ENCODE results near the gene NOS1.

The NOS1 gene

GRCh38 chr12:117331691-117332090, 29.7 kb downstream of the NOS1 start:
- H2AFZ ChIP-seq (ENCODE audit: low read length, unreplicated experiment): no peak overlapping the region
- no peaks in the 10 kb centered on the region for H3K36me3 ChIP-seq (ENCODE audit: insufficient read depth, low read length)
- no peaks in the 10 kb centered on the region for H3K79me2 ChIP-seq (ENCODE audit: control insufficient read depth, insufficient read depth, low read length, unreplicated experiment)
- no peak overlapping the region for H3K4me3 ChIP-seq (ENCODE audit: low read depth, low read length)
- H3K27ac ChIP-seq (ENCODE audit: low read depth, low read length): no peak overlapping the region
- H3K4me1 ChIP-seq (ENCODE audit: control insufficient read depth, insufficient read depth, low read length, unreplicated experiment): no peaks in the 10 kb centered on the region
- no peaks in the 10 kb centered on the region for H3K27me3 ChIP-seq (ENCODE audit: insufficient read depth, low read length)

GRCh38 chr12:117330441-117331113, 30.8 kb downstream of the NOS1 start:
- Histone ChIP-seq H3K79me2 (ENCODE audit: control insufficient read depth, insufficient read depth, low read length, unreplicated experiment) (no peaks in the 10 kb centered on the region), H3K27me3 (ENCODE audit: insufficient read depth, low read length) (no peaks in the 10 kb centered on the region), H3K27ac (ENCODE audit: low read depth, low read length) (no peak overlapping the region), H2AFZ (ENCODE audit: low read length, unreplicated experiment) (no peak overlapping the region), H3K36me3 (ENCODE audit: insufficient read depth, low read length) (no peaks in the 10 kb centered on the region), H3K4me1 (ENCODE audit: control insufficient read depth, insufficient read depth, low read length, unreplicated experiment) (no peaks in the 10 kb centered on the region), H3K4me3 (ENCODE audit: low read depth, low read length) (no peak overlapping the region)

GRCh38 chr12:117329756-117330155, 31.7 kb downstream of the NOS1 start:
- H3K4me3 ChIP-seq (ENCODE audit: low read depth, low read length): no peak overlapping the region
- H2AFZ ChIP-seq (ENCODE audit: low read length, unreplicated experiment): no peak overlapping the region
- no peak overlapping the region for H3K27ac ChIP-seq (ENCODE audit: low read depth, low read length)
- H3K4me1 ChIP-seq (ENCODE audit: control insufficient read depth, insufficient read depth, low read length, unreplicated experiment): no peaks in the 10 kb centered on the region
- no peaks in the 10 kb centered on the region for H3K36me3 ChIP-seq (ENCODE audit: insufficient read depth, low read length)
- no peaks in the 10 kb centered on the region for H3K27me3 ChIP-seq (ENCODE audit: insufficient read depth, low read length)
- H3K79me2 ChIP-seq (ENCODE audit: control insufficient read depth, insufficient read depth, low read length, unreplicated experiment): no peaks in the 10 kb centered on the region

- no peak overlapping the region for H3K27ac ChIP-seq (ENCODE audit: low read depth, low read length)
- no peaks in the 10 kb centered on the region for H3K79me2 ChIP-seq (ENCODE audit: control insufficient read depth, insufficient read depth, low read length, unreplicated experiment)
- no peaks in the 10 kb centered on the region for H3K4me1 ChIP-seq (ENCODE audit: control insufficient read depth, insufficient read depth, low read length, unreplicated experiment)
- no peak overlapping the region for H2AFZ ChIP-seq (ENCODE audit: low read length, unreplicated experiment)
- no peaks in the 10 kb centered on the region for H3K27me3 ChIP-seq (ENCODE audit: insufficient read depth, low read length)
- H3K4me3 ChIP-seq (ENCODE audit: low read depth, low read length): no peak overlapping the region
- H3K36me3 ChIP-seq (ENCODE audit: insufficient read depth, low read length): no peaks in the 10 kb centered on the region
Measured at GRCh38 chr12:117328556-117329100, 32.8 kb downstream of the NOS1 start.

GRCh38 chr12:117322428-117322827, 39.0 kb downstream of the NOS1 start:
- Histone ChIP-seq H3K27me3 (ENCODE audit: insufficient read depth, low read length) (no peaks in the 10 kb centered on the region), H3K4me1 (ENCODE audit: control insufficient read depth, insufficient read depth, low read length, unreplicated experiment) (no peaks in the 10 kb centered on the region), H3K36me3 (ENCODE audit: insufficient read depth, low read length) (no peaks in the 10 kb centered on the region), H2AFZ (ENCODE audit: low read length, unreplicated experiment) (no peak overlapping the region), H3K4me3 (ENCODE audit: low read depth, low read length) (no peak overlapping the region), H3K79me2 (ENCODE audit: control insufficient read depth, insufficient read depth, low read length, unreplicated experiment) (no peaks in the 10 kb centered on the region), H3K27ac (ENCODE audit: low read depth, low read length) (no peak overlapping the region)

GRCh38 chr12:117321572-117321971, 39.9 kb downstream of the NOS1 start:
- Histone ChIP-seq H3K4me1 (ENCODE audit: control insufficient read depth, insufficient read depth, low read length, unreplicated experiment) (no peaks in the 10 kb centered on the region), H3K79me2 (ENCODE audit: control insufficient read depth, insufficient read depth, low read length, unreplicated experiment) (no peaks in the 10 kb centered on the region), H2AFZ (ENCODE audit: low read length, unreplicated experiment) (no peak overlapping the region), H3K4me3 (ENCODE audit: low read depth, low read length) (no peak overlapping the region), H3K36me3 (ENCODE audit: insufficient read depth, low read length) (no peaks in the 10 kb centered on the region), H3K27me3 (ENCODE audit: insufficient read depth, low read length) (no peaks in the 10 kb centered on the region), H3K27ac (ENCODE audit: low read depth, low read length) (no peak overlapping the region)

- Histone ChIP-seq H3K27me3 (ENCODE audit: insufficient read depth, low read length) (no peaks in the 10 kb centered on the region), H3K27ac (ENCODE audit: low read depth, low read length) (no peak overlapping the region), H3K79me2 (ENCODE audit: control insufficient read depth, insufficient read depth, low read length, unreplicated experiment) (no peaks in the 10 kb centered on the region), H3K4me1 (ENCODE audit: control insufficient read depth, insufficient read depth, low read length, unreplicated experiment) (no peaks in the 10 kb centered on the region), H3K4me3 (ENCODE audit: low read depth, low read length) (no peak overlapping the region), H3K36me3 (ENCODE audit: insufficient read depth, low read length) (no peaks in the 10 kb centered on the region), H2AFZ (ENCODE audit: low read length, unreplicated experiment) (no peak overlapping the region)
Measured at GRCh38 chr12:117318591-117318990, 42.8 kb downstream of the NOS1 start.

GRCh38 chr12:117316336-117316735, 45.1 kb downstream of the NOS1 start:
- H2AFZ ChIP-seq (ENCODE audit: low read length, unreplicated experiment): no peak overlapping the region
- H3K36me3 ChIP-seq (ENCODE audit: insufficient read depth, low read length): no peaks in the 10 kb centered on the region
- no peaks in the 10 kb centered on the region for H3K79me2 ChIP-seq (ENCODE audit: control insufficient read depth, insufficient read depth, low read length, unreplicated experiment)
- H3K27ac ChIP-seq (ENCODE audit: low read depth, low read length): no peak overlapping the region
- H3K27me3 ChIP-seq (ENCODE audit: insufficient read depth, low read length): no peaks in the 10 kb centered on the region
- H3K4me3 ChIP-seq (ENCODE audit: low read depth, low read length): no peak overlapping the region
- no peaks in the 10 kb centered on the region for H3K4me1 ChIP-seq (ENCODE audit: control insufficient read depth, insufficient read depth, low read length, unreplicated experiment)

GRCh38 chr12:117313926-117314325, 47.5 kb downstream of the NOS1 start:
- no peak overlapping the region for H2AFZ ChIP-seq (ENCODE audit: low read length, unreplicated experiment)
- no peak overlapping the region for H3K4me3 ChIP-seq (ENCODE audit: low read depth, low read length)
- H3K79me2 ChIP-seq (ENCODE audit: control insufficient read depth, insufficient read depth, low read length, unreplicated experiment): no peaks in the 10 kb centered on the region
- no peak overlapping the region for H3K27ac ChIP-seq (ENCODE audit: low read depth, low read length)
- no peaks in the 10 kb centered on the region for H3K4me1 ChIP-seq (ENCODE audit: control insufficient read depth, insufficient read depth, low read length, unreplicated experiment)
- H3K27me3 ChIP-seq (ENCODE audit: insufficient read depth, low read length): no peaks in the 10 kb centered on the region
- H3K36me3 ChIP-seq (ENCODE audit: insufficient read depth, low read length): no peaks in the 10 kb centered on the region

- Histone ChIP-seq H3K27ac (ENCODE audit: low read depth, low read length) (no peak overlapping the region), H3K4me1 (ENCODE audit: control insufficient read depth, insufficient read depth, low read length, unreplicated experiment) (no peaks in the 10 kb centered on the region), H3K4me3 (ENCODE audit: low read depth, low read length) (no peak overlapping the region), H3K27me3 (ENCODE audit: insufficient read depth, low read length) (no peaks in the 10 kb centered on the region), H3K79me2 (ENCODE audit: control insufficient read depth, insufficient read depth, low read length, unreplicated experiment) (no peaks in the 10 kb centered on the region), H2AFZ (ENCODE audit: low read length, unreplicated experiment) (no peak overlapping the region), H3K36me3 (ENCODE audit: insufficient read depth, low read length) (no peaks in the 10 kb centered on the region)
Measured at GRCh38 chr12:117312770-117313169, 48.7 kb downstream of the NOS1 start.

- Histone ChIP-seq H3K4me1 (ENCODE audit: control insufficient read depth, insufficient read depth, low read length, unreplicated experiment) (no peaks in the 10 kb centered on the region), H3K79me2 (ENCODE audit: control insufficient read depth, insufficient read depth, low read length, unreplicated experiment) (no peaks in the 10 kb centered on the region), H2AFZ (ENCODE audit: low read length, unreplicated experiment) (no peak overlapping the region), H3K27ac (ENCODE audit: low read depth, low read length) (no peak overlapping the region), H3K27me3 (ENCODE audit: insufficient read depth, low read length) (no peaks in the 10 kb centered on the region), H3K4me3 (ENCODE audit: low read depth, low read length) (no peak overlapping the region), H3K36me3 (ENCODE audit: insufficient read depth, low read length) (no peaks in the 10 kb centered on the region)
Measured at GRCh38 chr12:117309276-117309925, 52.0 kb downstream of the NOS1 start.
